ENCODE data around the gene ELAVL2.

The ELAVL2 gene

GRCh38 chr9:23736293-23736692, 89.7 kb downstream of the ELAVL2 start:
- no peaks in the 10 kb centered on the region for H3K27me3 ChIP-seq (ENCODE audit: insufficient read depth, poor library complexity, severe bottlenecking)
- no peak for TF ChIP-seq SPI1 (IDR thresholded peaks at IDR 0.05; ENCODE audit: borderline replicate concordance, low read depth)
- no peak for TF ChIP-seq CTCF (IDR thresholded peaks at IDR 0.05; ENCODE audit: insufficient read depth, low read length)
- TF ChIP-seq, protein P1, sequence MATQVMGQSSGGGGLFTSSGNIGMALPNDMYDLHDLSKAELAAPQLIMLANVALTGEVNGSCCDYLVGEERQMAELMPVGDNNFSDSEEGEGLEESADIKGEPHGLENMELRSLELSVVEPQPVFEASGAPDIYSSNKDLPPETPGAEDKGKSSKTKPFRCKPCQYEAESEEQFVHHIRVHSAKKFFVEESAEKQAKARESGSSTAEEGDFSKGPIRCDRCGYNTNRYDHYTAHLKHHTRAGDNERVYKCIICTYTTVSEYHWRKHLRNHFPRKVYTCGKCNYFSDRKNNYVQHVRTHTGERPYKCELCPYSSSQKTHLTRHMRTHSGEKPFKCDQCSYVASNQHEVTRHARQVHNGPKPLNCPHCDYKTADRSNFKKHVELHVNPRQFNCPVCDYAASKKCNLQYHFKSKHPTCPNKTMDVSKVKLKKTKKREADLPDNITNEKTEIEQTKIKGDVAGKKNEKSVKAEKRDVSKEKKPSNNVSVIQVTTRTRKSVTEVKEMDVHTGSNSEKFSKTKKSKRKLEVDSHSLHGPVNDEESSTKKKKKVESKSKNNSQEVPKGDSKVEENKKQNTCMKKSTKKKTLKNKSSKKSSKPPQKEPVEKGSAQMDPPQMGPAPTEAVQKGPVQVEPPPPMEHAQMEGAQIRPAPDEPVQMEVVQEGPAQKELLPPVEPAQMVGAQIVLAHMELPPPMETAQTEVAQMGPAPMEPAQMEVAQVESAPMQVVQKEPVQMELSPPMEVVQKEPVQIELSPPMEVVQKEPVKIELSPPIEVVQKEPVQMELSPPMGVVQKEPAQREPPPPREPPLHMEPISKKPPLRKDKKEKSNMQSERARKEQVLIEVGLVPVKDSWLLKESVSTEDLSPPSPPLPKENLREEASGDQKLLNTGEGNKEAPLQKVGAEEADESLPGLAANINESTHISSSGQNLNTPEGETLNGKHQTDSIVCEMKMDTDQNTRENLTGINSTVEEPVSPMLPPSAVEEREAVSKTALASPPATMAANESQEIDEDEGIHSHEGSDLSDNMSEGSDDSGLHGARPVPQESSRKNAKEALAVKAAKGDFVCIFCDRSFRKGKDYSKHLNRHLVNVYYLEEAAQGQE (IDR thresholded peaks at IDR 0.05; ENCODE audit: insufficient replicate concordance, low read depth), result no peak
- TF ChIP-seq GABPA (IDR thresholded peaks at IDR 0.05; ENCODE audit: low read depth), result no peak
- no peak for TF ChIP-seq POLR2AphosphoS5 (IDR thresholded peaks at IDR 0.05; ENCODE audit: low read depth)
- no peak overlapping the region for H3K27ac ChIP-seq (replicated peaks)
- no peak overlapping the region for H3K4me3 ChIP-seq (replicated peaks; ENCODE audit: insufficient read depth, low read length)
- DNase-seq (ENCODE audit: low read depth in 1 of 2, low spot score in 1 of 2), result no peak

DNA sequence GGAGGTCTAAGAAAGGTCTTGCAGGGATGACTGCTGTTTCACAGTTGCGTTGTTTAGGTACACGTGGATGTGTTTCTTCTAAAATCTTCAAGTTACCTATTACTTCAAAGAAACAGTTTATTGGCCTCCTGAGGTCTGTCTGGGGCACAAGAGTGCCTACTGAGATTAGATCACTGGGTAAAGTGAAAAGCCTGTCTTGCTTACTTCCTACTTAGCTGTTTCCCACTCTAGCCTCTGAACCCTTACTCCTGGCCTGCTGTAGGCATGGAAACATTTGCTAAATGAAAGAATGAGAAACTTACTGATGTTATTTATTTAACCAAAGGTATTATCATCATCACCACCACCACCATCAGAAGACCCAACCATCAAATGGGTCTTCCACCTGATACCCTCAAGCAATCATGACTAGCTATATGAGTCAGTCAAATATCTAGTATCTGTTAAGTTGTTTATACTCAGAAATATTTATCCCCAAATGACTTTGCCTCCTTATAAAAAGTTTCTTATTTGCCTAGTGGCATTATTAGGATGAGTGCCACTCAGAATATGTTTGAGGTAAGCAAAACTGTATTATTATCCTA, 92.5 kb downstream of the ELAVL2 start:
- H3K27ac ChIP-seq (replicated peaks), result no peak overlapping the region
- TF ChIP-seq SPI1 (IDR thresholded peaks at IDR 0.05; ENCODE audit: borderline replicate concordance, low read depth) (no peak), POLR2AphosphoS5 (IDR thresholded peaks at IDR 0.05; ENCODE audit: low read depth) (no peak)
- TF ChIP-seq, protein P1 (IDR thresholded peaks at IDR 0.05; ENCODE audit: insufficient replicate concordance, low read depth), result no peak
- H3K27me3 ChIP-seq (ENCODE audit: insufficient read depth, poor library complexity, severe bottlenecking), result no peaks in the 10 kb centered on the region

DNA sequence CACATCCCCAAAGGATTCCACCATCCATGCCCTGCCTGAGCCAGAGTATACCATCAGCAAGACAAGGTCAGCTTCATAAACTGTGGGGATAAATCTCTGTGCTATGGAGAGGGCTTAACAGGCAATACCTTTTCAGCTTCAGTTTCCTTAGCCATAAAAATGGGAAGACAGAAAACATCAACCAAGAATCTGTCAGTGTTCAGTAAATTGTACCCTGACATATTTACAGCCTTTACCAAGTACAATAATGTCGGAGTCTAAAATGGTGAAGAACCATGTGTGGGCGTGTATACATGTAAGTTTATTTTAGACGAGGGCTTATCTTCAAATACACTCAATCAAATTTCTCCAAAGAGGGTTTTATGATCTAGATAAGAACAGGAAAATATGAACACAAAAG, 94.7 kb downstream of the ELAVL2 start:
- H3K4me3 ChIP-seq (replicated peaks; ENCODE audit: insufficient read depth, low read length), result no peak overlapping the region
- H3K27me3 ChIP-seq (ENCODE audit: insufficient read depth, poor library complexity, severe bottlenecking), result no peaks in the 10 kb centered on the region
- TF ChIP-seq CTCF (IDR thresholded peaks at IDR 0.05; ENCODE audit: insufficient read depth, low read length), result no peak
- no peak for DNase-seq (ENCODE audit: low read depth in 1 of 2, low spot score in 1 of 2)
- H3K27ac ChIP-seq (replicated peaks), result no peak overlapping the region

More for the DNA sequence above, 92.5 kb downstream of the ELAVL2 start:
- no peak for DNase-seq (ENCODE audit: low read depth in 1 of 2, low spot score in 1 of 2)
- H3K4me3 ChIP-seq (replicated peaks; ENCODE audit: insufficient read depth, low read length), result no peak overlapping the region

GRCh38 chr9:23730364-23730763, 95.7 kb downstream of the ELAVL2 start:
- no peak overlapping the region for H3K4me3 ChIP-seq (replicated peaks; ENCODE audit: insufficient read depth, low read length)
- no peak overlapping the region for H3K27ac ChIP-seq (replicated peaks)
- TF ChIP-seq CTCF (IDR thresholded peaks at IDR 0.05; ENCODE audit: insufficient read depth, low read length) (no peak), POLR2AphosphoS5 (IDR thresholded peaks at IDR 0.05; ENCODE audit: low read depth) (no peak), SPI1 (IDR thresholded peaks at IDR 0.05; ENCODE audit: borderline replicate concordance, low read depth) (no peak), GABPA (IDR thresholded peaks at IDR 0.05; ENCODE audit: low read depth) (no peak)
- TF ChIP-seq, protein P1 (IDR thresholded peaks at IDR 0.05; ENCODE audit: insufficient replicate concordance, low read depth), result no peak
- H3K27me3 ChIP-seq (ENCODE audit: insufficient read depth, poor library complexity, severe bottlenecking), result no peaks in the 10 kb centered on the region
- no peak for DNase-seq (ENCODE audit: low read depth in 1 of 2, low spot score in 1 of 2)

Data from HL-60 (cell line).